Measurements from ENCODE around the gene EBPL.
A peak's percentile ranks its signal among the peaks of the same experiment; 100 is the strongest.

The EBPL gene

GRCh38 chr13:49678191-49678914 is 12.9 kb downstream of the EBPL start:
- no peaks in the 10 kb centered on the region for H3K4me1 ChIP-seq (ENCODE audit: control insufficient read depth, insufficient read depth, low read length)
- CTCF ChIA-PET = no interaction called here

GRCh38 chr13:49676581-49677298 is 14.5 kb downstream of the EBPL start:
- H3K36me3 ChIP-seq (ENCODE audit: control insufficient read depth in 2 of 2, insufficient read depth in 1 of 2, low read length in 2 of 2) = peaks cover 0 to 7% of the 10 kb centered on the region in 2 experiments; a peak in 2 of 3 replicates
- CTCF ChIA-PET = no interaction called here
- no peak overlapping the region for H3K4me3 ChIP-seq (ENCODE audit: low read depth, low read length)
- POLR2A ChIA-PET = interaction anchor here (0.6 kb wide), 1 partner anchor 13 kb away, joined by 5 read pairs; no protein-coding TSS in a partner anchor
- no peak overlapping the region for H3K27ac ChIP-seq (ENCODE audit: extremely low read depth, low read depth, low read length)
- no peak for TF ChIP-seq REPIN1 (tag by site-specific recombination; IDR thresholded peaks at IDR 0.05; ENCODE audit: low read depth)
- peak; percentile 60 for TF ChIP-seq ZNF26 (tag by site-specific recombination; IDR thresholded peaks at IDR 0.05)
- H3K4me1 ChIP-seq (ENCODE audit: control insufficient read depth, insufficient read depth, low read length) = no peaks in the 10 kb centered on the region
- no peaks in the 10 kb centered on the region for H3K9me3 ChIP-seq (ENCODE audit: control insufficient read depth, insufficient read depth, low read depth, low read length)

More at GRCh38 chr13:49678191-49678914, 12.9 kb downstream of the EBPL start:
- peaks cover 0 to 7% of the 10 kb centered on the region in 2 experiments; a peak in 2 of 3 replicates for H3K36me3 ChIP-seq (ENCODE audit: control insufficient read depth in 2 of 2, insufficient read depth in 1 of 2, low read length in 2 of 2)
- no peaks in the 10 kb centered on the region for H3K9me3 ChIP-seq (ENCODE audit: control insufficient read depth, insufficient read depth, low read depth, low read length)
- POLR2A ChIA-PET = no interaction called here
- no peak overlapping the region for H3K27ac ChIP-seq (ENCODE audit: extremely low read depth, low read depth, low read length)
- H3K4me3 ChIP-seq (ENCODE audit: low read depth, low read length) = no peak overlapping the region
- TF ChIP-seq ZNF202 (tag by site-specific recombination; IDR thresholded peaks at IDR 0.05; ENCODE audit: borderline replicate concordance) (peak; percentile 84; the same call in 1 of the 2 replicates), ZNF354C (tag by site-specific recombination; IDR thresholded peaks at IDR 0.05; ENCODE audit: borderline replicate concordance, low read depth) (no peak)

- CTCF ChIA-PET = interaction anchor here (0.6 to 1.9 kb wide), 17 partner anchors 9 to 1549 kb away, joined by 3 to 9 read pairs (median 4); no protein-coding TSS in a partner anchor
- Histone ChIP-seq H3K27ac (ENCODE audit: extremely low read depth, low read depth, low read length) (no peak overlapping the region; the same call in 1 of the 2 replicates), H3K9me3 (ENCODE audit: control insufficient read depth, insufficient read depth, low read depth, low read length) (no peaks in the 10 kb centered on the region), H3K4me3 (ENCODE audit: low read depth, low read length) (no peak overlapping the region), H3K4me1 (ENCODE audit: control insufficient read depth, insufficient read depth, low read length) (no peaks in the 10 kb centered on the region; the same call in 1 of the 2 replicates), H3K36me3 (ENCODE audit: control insufficient read depth in 2 of 2, insufficient read depth in 1 of 2, low read length in 2 of 2) (peaks cover 0 to 16% of the 10 kb centered on the region in 2 experiments; a peak in 2 of 3 replicates)
- POLR2A ChIA-PET = interaction anchor here (0.9 kb wide), 1 partner anchor 122 kb away, joined by 3 read pairs; the partner anchor contains the start of gene KPNA3
- TF ChIP-seq ZNF629 (tag by site-specific recombination; IDR thresholded peaks at IDR 0.05) = no peak
- TF ChIP-seq ATF2 (tag by site-specific recombination; IDR thresholded peaks at IDR 0.05; ENCODE audit: low read depth) = no peak
- no peak for TF ChIP-seq EGR2 (tag by site-specific recombination; IDR thresholded peaks at IDR 0.05; ENCODE audit: low read depth)
- no peak for TF ChIP-seq ZNF362 (tag by site-specific recombination; IDR thresholded peaks at IDR 0.05)
- no peak for TF ChIP-seq ZNF324 (tag by site-specific recombination; IDR thresholded peaks at IDR 0.05)
- no peak for TF ChIP-seq ZNF518A (tag by site-specific recombination; conservative IDR thresholded peaks at IDR 0.05; ENCODE audit: low read depth)
- TF ChIP-seq GLI4 (tag by site-specific recombination; IDR thresholded peaks at IDR 0.05) = no peak
- TF ChIP-seq ZBTB21 (tag by site-specific recombination; IDR thresholded peaks at IDR 0.05) = no peak
- no peak for TF ChIP-seq GLIS1 (tag by site-specific recombination; IDR thresholded peaks at IDR 0.05)
- peak; percentile 93 for TF ChIP-seq PRDM6 (tag by site-specific recombination; IDR thresholded peaks at IDR 0.05)
- TF ChIP-seq ZNF658 (tag by site-specific recombination; IDR thresholded peaks at IDR 0.05) = no peak
- peak; percentile 60 for TF ChIP-seq FEZF1 (tag by site-specific recombination; IDR thresholded peaks at IDR 0.05)
- no peak for TF ChIP-seq ZNF596 (tag by site-specific recombination; IDR thresholded peaks at IDR 0.05)
- TF ChIP-seq ZNF747 (tag by site-specific recombination; IDR thresholded peaks at IDR 0.05) = no peak
Observed at GRCh38 chr13:49670828-49671227, 20.5 kb downstream of the EBPL start.
